ENCODE measurements around the gene LRRC4.

- TF ChIP-seq CTCF (IDR thresholded peaks at IDR 0.05) (no peak), POLR2A (IDR thresholded peaks at IDR 0.05) (no peak)
These were observed 5.1 kb upstream of the LRRC4 start for GRCh38 chr7:128036226-128036940.

All from testis (tissue), 2 donors.